MM.1S (cell line): ENCODE measurements around the gene ANAPC4.
A peak's percentile ranks its signal among the peaks of the same experiment; 100 is the strongest.
"Not testable (repeated sequence)": the region's sequence is repeated elsewhere in the genome, so short reads cannot be mapped to it uniquely, and the experiment has no call there.

Source experiments
- DNase-seq: peaks from one replicate; pipeline ENCODE4 v3.0.0-alpha.2; 2015
- H2AFZ ChIP-seq: fragments of 300-600 bp; sonication (generic); 2 replicates; pipeline ENCODE4 v1.6.0; 2016; ENCODE audit warnings: antibody characterized with exemption, low read length
- H3F3A ChIP-seq: fragments of 300-600 bp; sonication (generic); 2 replicates; pipeline ENCODE4 v1.6.1; 2016; ENCODE audit warnings: mild to moderate bottlenecking, antibody characterized with exemption, low read length, moderate library complexity, mixed read lengths; ENCODE audit not compliant: insufficient read depth
- H3K27ac ChIP-seq: fragments of 300-600 bp; sonication (generic); 2 replicates; pipeline ENCODE4 v1.5.1; 2016; ENCODE audit warnings: mild to moderate bottlenecking, low read length
- H3K27me3 ChIP-seq: fragments of 300-600 bp; sonication (generic); replicated peaks from 2 replicates; pipeline ENCODE4 v1.6.0; 2016; ENCODE audit warnings: low read length; ENCODE audit not compliant: insufficient read depth
- H3K36me3 ChIP-seq: fragments of 300-600 bp; sonication (generic); replicated peaks from 2 replicates; pipeline ENCODE4 v1.6.1; 2016; ENCODE audit warnings: mild to moderate bottlenecking, low read length, mixed read lengths; ENCODE audit not compliant: insufficient read depth
- H3K4me1 ChIP-seq: fragments of 300-600 bp; sonication (generic); 2 replicates; pipeline ENCODE4 v1.6.1; 2016; ENCODE audit warnings: low read length, mixed read lengths
- H3K4me2 ChIP-seq: fragments of 300-600 bp; sonication (generic); 2 replicates; pipeline ENCODE4 v1.6.0; 2016; ENCODE audit warnings: low read depth, low read length
- H3K4me3 ChIP-seq: fragments of 300-600 bp; sonication (generic); 2 replicates; pipeline ENCODE4 v1.5.1; 2016; ENCODE audit warnings: low read length, mixed read lengths
- H3K79me2 ChIP-seq: fragments of 300-600 bp; sonication (generic); 2 replicates; pipeline ENCODE4 v1.6.1; 2016; ENCODE audit warnings: mixed run types, low read length, mixed read lengths
- H3K9ac ChIP-seq: fragments of 300-600 bp; sonication (generic); 2 replicates; pipeline ENCODE4 v1.6.1; 2016; ENCODE audit warnings: low read length, mixed read lengths
- H3K9me2 ChIP-seq: fragments of 300-600 bp; sonication (generic); replicated peaks from 2 replicates; pipeline ENCODE4 v1.6.1; 2016; ENCODE audit warnings: mild to moderate bottlenecking, low read length, mixed read lengths; ENCODE audit not compliant: insufficient read depth
- H3K9me3 ChIP-seq: fragments of 300-600 bp; sonication (generic); replicated peaks from 2 replicates; pipeline ENCODE4 v1.6.1; 2016; ENCODE audit warnings: mild to moderate bottlenecking, low read length, mixed read lengths; ENCODE audit not compliant: insufficient read depth
- H4K20me1 ChIP-seq: fragments of 300-600 bp; sonication (generic); 2 replicates; pipeline ENCODE4 v1.6.1; 2016; ENCODE audit warnings: mild to moderate bottlenecking, low read length, moderate library complexity, mixed read lengths; ENCODE audit not compliant: insufficient read depth
- EZH2 ChIP-seq: fragments of 300-600 bp; sonication (generic); optimal IDR thresholded peaks from 2 replicates; pipeline ENCODE3; 2017; ENCODE audit warnings: low read depth, mild to moderate bottlenecking, antibody characterized with exemption, low read length, mixed read lengths
- EZH2phosphoT487 ChIP-seq: fragments of 300-600 bp; sonication (generic); IDR thresholded peaks from 2 replicates; pipeline ENCODE4 v1.6.1; 2018; ENCODE audit warnings: antibody characterized with exemption, low read length
- TF ChIP-seq, protein P1 (sequence below): fragments of 300-600 bp; sonication (generic); IDR thresholded peaks from 2 replicates; pipeline ENCODE4 v1.5.1; 2016; ENCODE audit warnings: antibody characterized with exemption, low read length, mixed read lengths

The ANAPC4 gene

GRCh38 chr4:25368315-25368714, 8.7 kb upstream of the ANAPC4 start:
- Histone ChIP-seq H3F3A (no peaks in the 10 kb centered on the region), H3K9me2 (no peaks in the 10 kb centered on the region), H3K4me2 (no peak overlapping the region), H4K20me1 (no peaks in the 10 kb centered on the region), H2AFZ (no peak overlapping the region), H3K4me3 (no peak overlapping the region), H3K36me3 (no peaks in the 10 kb centered on the region; the same call in 1 of the 2 replicates), H3K9ac (no peak overlapping the region), H3K4me1 (no peaks in the 10 kb centered on the region), H3K27ac (no peak overlapping the region), H3K79me2 (no peaks in the 10 kb centered on the region), H3K9me3 (no peaks in the 10 kb centered on the region), H3K27me3 (no peaks in the 10 kb centered on the region)
- no peak for DNase-seq
- TF ChIP-seq EZH2 = no peak
- TF ChIP-seq EZH2phosphoT487 = no peak
- TF ChIP-seq, protein P1, sequence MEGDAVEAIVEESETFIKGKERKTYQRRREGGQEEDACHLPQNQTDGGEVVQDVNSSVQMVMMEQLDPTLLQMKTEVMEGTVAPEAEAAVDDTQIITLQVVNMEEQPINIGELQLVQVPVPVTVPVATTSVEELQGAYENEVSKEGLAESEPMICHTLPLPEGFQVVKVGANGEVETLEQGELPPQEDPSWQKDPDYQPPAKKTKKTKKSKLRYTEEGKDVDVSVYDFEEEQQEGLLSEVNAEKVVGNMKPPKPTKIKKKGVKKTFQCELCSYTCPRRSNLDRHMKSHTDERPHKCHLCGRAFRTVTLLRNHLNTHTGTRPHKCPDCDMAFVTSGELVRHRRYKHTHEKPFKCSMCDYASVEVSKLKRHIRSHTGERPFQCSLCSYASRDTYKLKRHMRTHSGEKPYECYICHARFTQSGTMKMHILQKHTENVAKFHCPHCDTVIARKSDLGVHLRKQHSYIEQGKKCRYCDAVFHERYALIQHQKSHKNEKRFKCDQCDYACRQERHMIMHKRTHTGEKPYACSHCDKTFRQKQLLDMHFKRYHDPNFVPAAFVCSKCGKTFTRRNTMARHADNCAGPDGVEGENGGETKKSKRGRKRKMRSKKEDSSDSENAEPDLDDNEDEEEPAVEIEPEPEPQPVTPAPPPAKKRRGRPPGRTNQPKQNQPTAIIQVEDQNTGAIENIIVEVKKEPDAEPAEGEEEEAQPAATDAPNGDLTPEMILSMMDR = no peak

GRCh38 chr4:25370242-25370641, 6.8 kb upstream of the ANAPC4 start:
- Histone ChIP-seq H3K27ac (no peak overlapping the region), H3K9ac (no peak overlapping the region), H3K9me2 (no peaks in the 10 kb centered on the region), H3K4me3 (no peak overlapping the region), H3K4me2 (no peak overlapping the region), H4K20me1 (no peaks in the 10 kb centered on the region), H3K9me3 (no peaks in the 10 kb centered on the region), H2AFZ (no peak overlapping the region), H3K4me1 (no peaks in the 10 kb centered on the region), H3K36me3 (no peaks in the 10 kb centered on the region; the same call in 1 of the 2 replicates), H3K79me2 (no peaks in the 10 kb centered on the region), H3F3A (peaks cover 7% of the 10 kb centered on the region; the same call in 1 of the 2 replicates), H3K27me3 (no peaks in the 10 kb centered on the region)
- no peak for DNase-seq
- TF ChIP-seq, protein P1 = no peak
- TF ChIP-seq EZH2phosphoT487 = no peak
- no peak for TF ChIP-seq EZH2

- H3F3A ChIP-seq = peaks cover 13% of the 10 kb centered on the region
- not testable (repeated sequence) for DNase-seq, H3K79me2 ChIP-seq, H3K9me2 ChIP-seq, H3K27ac ChIP-seq, H3K4me2 ChIP-seq, H3K4me1 ChIP-seq, H3K36me3 ChIP-seq, H3K9me3 ChIP-seq, H4K20me1 ChIP-seq, H3K9ac ChIP-seq, H3K4me3 ChIP-seq, H2AFZ ChIP-seq, H3K27me3 ChIP-seq
Measured at GRCh38 chr4:25372549-25372948, 4.5 kb upstream of the ANAPC4 start.

DNA sequence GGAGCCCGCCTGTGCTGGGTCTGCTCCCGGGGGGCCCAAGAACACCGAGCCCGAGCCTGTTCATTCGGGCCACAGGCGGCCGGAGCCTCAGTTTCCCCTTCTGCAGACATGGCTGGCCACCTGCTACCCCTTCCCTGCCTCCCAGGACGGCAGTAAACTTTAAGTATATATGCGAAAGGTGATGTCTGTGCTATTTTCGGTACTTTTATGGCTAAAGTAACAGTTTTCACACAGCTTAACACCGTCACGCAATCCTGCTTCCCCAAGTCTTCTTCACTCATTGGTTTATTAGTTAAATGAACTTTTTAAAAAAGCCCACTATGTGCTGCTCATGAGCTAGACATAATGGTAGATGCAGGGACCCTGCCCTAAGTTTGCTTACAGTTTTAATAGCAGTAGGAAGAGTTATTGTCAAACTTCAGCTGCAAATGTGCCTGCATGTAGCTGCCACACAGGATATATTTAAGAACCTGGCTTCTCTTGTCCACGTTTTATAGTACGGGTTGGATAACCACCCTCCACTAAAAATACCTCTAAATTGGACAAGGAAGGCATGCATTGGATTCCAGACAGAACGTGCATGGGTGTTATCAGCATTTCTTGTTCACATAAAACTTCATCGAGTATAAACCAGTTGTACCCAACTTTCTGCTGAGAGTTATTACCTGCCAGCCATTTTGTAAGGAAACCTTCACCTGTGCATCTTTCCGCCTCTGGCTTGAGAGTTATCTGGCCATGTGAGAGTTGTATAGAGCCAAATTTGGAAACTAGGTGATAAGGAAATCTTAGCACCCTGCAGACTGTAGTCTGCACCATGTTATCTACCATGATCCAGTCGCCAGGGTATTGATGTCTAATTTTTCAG, 741 bp downstream of the ANAPC4 start:
- Histone ChIP-seq H3K4me1 (0 out of 2 replicates have a peak, but pooled peaks cover 10% of the 10 kb centered on the region), H4K20me1 (no peaks in the 10 kb centered on the region), H3K4me3 (peak overlapping the region; percentile 66), H3K9ac (peak overlapping the region; percentile 76), H3K27ac (peak overlapping the region; percentile 24; the same call in 1 of the 2 replicates), H3K27me3 (no peaks in the 10 kb centered on the region), H3K4me2 (peak overlapping the region; percentile 64), H2AFZ (peak overlapping the region; percentile 85), H3F3A (peaks cover 13% of the 10 kb centered on the region), H3K9me3 (no peaks in the 10 kb centered on the region), H3K79me2 (peaks cover 25% of the 10 kb centered on the region), H3K9me2 (no peaks in the 10 kb centered on the region), H3K36me3 (peaks cover 3% of the 10 kb centered on the region; the same call in 1 of the 2 replicates)
- TF ChIP-seq EZH2 (no peak), EZH2phosphoT487 (no peak)
- TF ChIP-seq, protein P1 = no peak
- DNase-seq = peak; percentile 26
